Activated CD8-positive, alpha-beta memory T cell treated with anti-CD3 and anti-CD28 coated beads, Interleukin-2, amount 50 U/mL, for 24 hours (primary cell): ENCODE data around the gene HAAO.

Experiments used
- DNase-seq: peaks from one replicate; pipeline ENCODE4 v3.0.0-alpha.2; 2020; ENCODE audit errors: extremely low read depth

Gene HAAO

GRCh38 chr2:42813763-42814162 is 21.4 kb upstream of the HAAO start:
- no peak for DNase-seq

DNA sequence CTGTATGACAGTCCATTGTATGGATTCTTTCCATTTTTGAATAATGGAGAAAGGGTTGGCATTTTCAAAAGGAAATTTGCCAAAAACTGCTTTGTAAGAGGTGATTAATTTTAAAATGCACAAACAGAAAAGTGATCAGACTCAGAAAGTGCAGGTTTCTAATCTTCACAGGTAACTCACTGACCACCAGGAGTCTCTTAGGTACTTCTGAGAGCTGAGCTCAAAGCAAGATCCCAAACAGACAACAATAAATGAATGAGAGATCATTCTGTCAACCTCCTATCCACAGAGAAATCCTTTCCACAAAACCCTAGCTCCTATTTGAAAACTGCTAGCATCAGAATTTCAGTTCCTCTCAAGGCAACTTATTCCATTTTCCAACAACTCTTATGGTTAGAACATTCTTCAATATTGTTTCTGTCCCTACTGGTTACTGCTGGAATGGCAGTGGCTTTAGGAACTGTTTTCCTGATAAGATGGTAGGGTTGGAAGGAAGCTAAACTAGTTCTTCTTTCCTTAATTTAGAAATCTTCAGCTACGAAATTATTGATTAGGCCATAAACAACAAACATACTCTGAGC is 20.6 kb upstream of the HAAO start:
- no peak for DNase-seq

- DNase-seq: no peak
Observed at GRCh38 chr2:42810971-42811811, 18.8 kb upstream of the HAAO start.

DNA sequence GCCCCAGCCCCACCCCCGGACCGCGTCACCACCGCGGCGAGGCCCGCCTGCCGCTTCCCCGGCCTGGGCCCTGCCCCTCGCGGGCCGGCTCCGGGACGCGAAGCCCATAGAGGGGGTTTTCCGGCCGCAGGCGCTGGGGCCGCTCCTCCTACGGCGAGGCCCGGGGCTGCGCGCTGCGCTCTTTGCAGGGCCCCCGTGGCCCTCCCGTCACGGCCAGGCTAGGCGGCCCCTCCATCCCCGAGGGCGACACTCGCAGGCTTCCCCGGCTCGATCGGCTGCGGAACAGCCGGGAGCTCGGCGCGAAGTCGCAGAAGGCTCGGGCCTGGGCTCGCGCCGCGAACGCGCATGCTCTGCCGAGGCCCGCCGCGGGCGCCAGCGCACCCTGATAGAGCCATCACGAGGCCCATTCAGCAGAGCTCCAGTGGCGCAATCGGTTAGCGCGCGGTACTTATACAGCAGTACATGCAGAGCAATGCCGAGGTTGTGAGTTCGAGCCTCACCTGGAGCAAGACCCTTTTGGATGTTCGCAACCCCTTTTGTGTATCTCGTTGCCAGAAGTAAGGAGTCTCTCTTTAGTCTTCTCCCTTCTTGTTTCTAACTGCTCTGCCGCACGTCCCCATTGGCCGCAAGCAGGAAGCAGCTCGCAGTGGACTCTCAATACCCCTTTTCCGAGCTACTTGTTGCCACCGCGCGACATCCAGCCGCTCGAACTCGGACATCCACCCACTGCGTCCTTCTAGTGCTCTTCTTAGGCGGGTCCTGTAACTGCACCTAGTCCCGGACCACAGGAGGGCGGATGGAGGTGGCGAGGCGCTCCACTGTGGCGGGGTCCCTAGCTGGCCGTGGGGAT is 18.0 kb upstream of the HAAO start:
- peak; percentile 81 for DNase-seq

DNA sequence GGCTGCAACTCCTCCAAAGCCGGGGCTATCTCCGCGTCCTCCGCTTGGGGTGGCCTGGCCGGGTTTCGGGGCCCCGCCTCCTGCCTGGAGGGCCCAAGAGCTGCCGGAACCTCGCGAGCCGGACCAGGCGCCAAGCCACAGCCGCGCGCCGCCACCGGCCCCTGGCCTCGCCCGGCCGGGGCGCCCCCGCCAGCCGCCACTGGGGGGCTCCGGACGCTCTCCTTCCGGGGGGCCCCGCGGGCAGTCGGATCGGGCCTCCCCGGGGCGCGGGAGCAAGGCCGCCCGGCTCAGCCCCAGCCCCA is 17.4 kb upstream of the HAAO start:
- DNase-seq: no peak

DNA sequence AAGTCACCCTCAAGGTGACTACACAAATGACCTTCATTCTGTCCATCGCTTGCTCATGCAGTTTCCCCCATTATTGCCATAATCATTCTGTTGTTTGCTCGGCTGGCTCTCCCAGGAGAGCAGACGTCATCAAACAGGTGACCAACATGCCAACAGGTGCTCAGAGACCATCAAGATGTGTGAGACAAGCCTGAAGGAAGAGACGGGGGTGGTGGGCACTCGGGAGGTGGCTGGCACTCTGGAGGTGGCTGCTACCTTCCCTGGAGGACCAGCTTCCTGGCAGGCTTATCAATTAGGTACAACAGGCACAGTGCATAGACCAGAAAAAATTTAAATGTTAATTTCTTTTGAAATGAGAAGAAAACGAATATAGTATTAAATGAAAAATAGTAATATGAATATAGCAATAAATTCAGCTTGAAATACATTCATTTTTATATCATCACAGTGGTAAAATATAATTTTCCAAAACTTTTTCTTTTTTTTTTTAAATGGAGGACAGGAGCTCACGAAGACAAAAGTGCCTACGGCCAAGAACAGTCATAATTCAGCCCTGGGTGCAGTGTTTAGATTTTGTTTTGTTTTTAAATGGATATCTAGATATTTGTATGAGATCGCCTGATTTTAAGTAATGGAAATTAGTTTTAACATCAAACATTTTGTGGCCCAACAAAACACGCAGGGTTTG is 16.9 kb upstream of the HAAO start:
- no peak for DNase-seq

DNA sequence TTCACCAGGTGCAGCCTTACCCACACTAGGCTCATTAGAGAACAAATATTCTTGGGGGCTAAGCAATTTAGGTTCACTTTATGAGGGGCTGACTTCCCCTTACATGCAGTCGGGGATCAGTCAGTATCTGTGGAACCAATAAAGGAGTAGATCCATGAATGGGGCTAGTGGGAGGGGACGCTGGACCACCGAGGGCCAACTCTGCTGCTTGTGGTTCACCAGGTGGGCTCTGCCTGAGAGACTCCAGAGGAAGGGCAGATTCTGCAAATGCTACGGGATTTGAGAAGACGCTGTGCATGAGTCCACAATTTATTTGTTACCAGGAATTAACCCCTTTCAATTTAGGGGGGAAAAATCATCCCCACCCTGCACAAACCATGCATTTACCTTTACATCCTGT is 15.9 kb upstream of the HAAO start:
- no peak for DNase-seq

- no peak for DNase-seq
Observed at GRCh38 chr2:42806786-42807185, 14.4 kb upstream of the HAAO start.

GRCh38 chr2:42804891-42805290 is 12.5 kb upstream of the HAAO start:
- DNase-seq: no peak

- no peak for DNase-seq
Observed at GRCh38 chr2:42804338-42804737, 12.0 kb upstream of the HAAO start.

- no peak for DNase-seq
Observed at GRCh38 chr2:42802150-42802549, 9.8 kb upstream of the HAAO start.

DNA sequence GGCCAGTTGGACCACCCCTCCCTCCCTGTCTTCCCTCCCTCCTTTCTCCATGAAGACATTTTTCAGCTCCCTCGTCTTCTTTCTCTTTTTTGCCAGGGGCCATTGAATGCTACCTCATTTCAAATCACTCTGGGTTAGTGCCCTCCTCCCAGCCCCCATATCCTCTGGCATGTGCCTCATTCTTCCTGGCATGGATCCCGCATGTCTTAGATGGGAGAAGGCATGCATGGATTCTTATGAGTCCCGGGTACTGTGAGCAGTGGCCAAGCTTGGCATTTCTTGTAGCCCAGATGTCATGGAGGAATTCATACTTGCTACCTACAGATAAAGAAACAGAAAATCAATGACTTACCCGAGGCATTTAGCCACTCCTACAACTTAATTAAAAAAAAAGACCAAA is 9.0 kb upstream of the HAAO start:
- DNase-seq: no peak

DNA sequence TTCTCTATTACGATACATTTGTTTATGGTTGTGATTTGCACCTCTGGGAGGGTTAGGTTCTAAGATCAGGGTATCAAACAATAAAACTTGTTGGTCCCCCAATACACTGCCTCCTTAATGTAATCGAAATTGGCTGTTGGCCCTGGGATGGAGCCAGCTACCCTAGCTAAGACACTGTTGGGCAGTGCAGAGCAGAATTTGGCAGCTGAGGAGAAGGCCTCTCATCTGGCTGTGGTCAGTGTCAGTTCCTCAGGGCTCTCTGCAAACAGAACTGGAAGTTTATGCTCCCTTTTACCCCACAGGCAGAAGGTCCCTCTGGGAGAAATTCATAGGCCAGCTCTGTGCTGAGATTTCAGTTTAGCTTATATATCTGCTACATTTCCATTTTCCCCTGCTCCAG is 8.6 kb upstream of the HAAO start:
- no peak for DNase-seq

DNA sequence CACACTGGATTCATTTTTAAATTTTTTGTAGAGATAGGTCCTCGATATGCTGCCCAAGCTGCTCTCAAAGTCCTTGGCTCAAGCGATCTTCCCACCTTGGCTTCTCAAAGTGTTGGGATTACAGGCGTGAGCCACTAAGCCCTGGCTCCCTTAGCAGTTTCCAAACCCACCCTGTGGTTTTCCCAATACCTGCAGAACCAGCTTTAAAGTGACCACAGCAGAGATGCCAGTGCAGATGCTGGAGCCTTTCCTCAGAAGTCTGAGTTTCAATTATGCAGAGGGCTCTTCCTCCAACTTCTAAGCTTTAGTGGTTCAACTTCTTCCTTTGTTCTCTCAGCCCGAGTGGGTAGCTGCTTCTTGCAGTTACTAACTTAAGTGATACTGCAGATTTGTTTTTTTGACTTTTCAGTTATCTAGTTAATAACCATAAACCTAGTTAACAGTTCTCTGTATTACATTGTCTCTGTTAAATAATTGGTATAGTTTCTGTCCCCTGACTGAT is 8.1 kb upstream of the HAAO start:
- DNase-seq: no peak

DNA sequence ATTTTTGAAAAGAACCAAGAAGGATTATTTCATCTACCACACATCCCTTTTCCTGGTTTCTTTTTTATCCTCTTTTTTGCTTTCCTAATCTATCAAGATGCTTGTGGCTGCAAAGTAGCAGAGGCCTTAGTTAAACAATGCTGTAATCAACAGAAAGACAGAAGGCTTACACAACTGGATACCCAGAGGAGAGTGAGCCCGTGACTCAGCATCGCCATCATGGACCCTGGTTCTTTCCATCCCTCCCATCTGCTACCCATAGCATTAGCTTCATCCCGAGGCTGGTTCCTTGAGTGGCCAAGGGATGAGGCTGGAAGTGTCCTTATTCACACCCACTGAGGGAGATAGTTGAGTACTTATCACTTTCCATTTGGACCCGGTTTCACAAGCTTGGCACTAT is 7.5 kb upstream of the HAAO start:
- no peak for DNase-seq

- no peak for DNase-seq
Observed at GRCh38 chr2:42797281-42797680, 4.9 kb upstream of the HAAO start.

DNA sequence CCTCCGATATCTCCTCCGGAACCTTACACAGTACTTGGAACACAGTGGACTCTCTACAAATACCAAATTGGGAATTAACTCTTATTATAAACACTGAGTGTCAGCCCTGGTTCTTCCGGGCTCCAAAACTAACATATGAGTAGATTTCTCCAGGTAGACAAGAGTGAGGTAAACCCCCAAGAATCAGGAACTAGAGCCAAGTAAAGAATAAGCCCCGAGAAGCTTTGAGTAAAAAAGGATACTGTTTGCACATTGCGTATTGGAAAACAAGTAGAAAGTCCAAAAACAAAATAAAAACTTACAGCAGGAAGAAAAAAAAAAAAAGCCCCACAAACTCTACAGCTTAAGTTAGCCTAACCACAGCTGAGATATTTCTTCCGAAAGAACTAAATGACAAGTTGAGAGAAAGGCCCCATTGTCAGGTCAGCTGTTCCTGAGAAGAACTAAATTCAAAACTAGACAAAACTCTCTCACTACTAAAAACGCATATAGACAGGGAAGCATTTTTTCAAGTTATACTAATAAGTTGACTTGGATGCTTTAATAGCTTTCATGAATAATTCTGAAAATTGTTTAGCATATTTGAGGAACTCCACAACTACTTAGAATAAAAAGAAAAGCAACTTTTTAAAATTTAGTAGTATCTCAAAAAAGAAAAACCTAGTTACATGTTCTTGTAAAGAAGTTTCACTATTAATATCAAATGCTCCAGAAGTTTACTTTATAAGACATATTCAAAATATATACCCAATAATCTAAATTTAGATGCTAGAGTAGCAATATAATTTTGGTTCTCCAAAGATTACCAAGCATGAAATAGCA is 4.3 kb upstream of the HAAO start:
- DNase-seq: no peak

DNA sequence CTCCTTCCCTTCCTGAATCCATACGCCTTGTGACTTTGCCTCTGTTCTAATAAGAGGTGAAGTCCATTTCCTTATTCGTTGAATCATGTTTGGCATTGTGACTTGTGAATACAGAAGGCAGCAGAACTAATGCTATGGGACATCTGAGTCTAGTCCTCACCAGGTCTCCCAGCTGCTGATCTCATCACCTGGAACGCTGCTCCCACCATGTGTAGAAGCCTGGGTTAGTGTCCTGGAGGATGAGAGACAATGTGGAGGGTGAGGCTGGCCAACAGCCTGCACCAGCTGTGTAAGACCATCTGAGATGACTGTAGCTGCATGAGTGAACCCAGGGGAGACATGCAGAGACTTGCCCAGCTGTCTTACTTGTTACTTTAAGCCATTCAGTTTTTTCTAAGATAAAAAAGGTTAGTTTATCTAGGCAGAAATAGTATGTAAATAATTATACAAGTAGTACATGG is 3.5 kb upstream of the HAAO start:
- no peak for DNase-seq

DNA sequence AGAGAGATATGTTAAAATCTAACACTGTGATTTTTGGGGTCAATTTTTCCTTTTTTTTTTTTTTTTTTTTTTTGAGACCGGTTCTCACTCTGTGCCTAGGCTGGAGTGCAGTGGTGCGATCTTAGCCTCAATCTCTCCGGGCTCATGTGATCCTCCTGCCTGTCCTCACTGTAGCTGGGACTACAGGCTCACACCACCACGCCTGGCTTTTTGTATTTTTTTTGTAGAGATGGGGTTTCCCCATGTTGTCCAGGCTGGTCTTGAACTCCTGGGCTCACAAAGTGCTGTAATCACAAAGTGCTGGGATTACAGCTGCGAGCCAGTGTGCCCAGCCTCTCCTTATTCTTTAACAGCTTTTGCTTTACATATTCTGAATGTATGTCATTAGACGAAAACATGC is 2.9 kb upstream of the HAAO start:
- DNase-seq: no peak

GRCh38 chr2:42794271-42795046 is 2.1 kb upstream of the HAAO start:
- no peak for DNase-seq
